Stimulated activated CD8-positive, alpha-beta memory T cell treated with anti-CD3 and anti-CD28 coated beads, Interleukin-4, amount 100 ng/mL, for 4 hours (primary cell): ENCODE data around the gene DNAL4.

ENCODE experiments used
- DNase-seq, 2 donors: peaks; one replicate each; pipeline ENCODE4 v3.0.0-alpha.2; 2020; ENCODE audit warnings: low read depth in 2 of 2, low spot score in 1 of 2

Gene DNAL4, protein sequence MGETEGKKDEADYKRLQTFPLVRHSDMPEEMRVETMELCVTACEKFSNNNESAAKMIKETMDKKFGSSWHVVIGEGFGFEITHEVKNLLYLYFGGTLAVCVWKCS

DNA sequence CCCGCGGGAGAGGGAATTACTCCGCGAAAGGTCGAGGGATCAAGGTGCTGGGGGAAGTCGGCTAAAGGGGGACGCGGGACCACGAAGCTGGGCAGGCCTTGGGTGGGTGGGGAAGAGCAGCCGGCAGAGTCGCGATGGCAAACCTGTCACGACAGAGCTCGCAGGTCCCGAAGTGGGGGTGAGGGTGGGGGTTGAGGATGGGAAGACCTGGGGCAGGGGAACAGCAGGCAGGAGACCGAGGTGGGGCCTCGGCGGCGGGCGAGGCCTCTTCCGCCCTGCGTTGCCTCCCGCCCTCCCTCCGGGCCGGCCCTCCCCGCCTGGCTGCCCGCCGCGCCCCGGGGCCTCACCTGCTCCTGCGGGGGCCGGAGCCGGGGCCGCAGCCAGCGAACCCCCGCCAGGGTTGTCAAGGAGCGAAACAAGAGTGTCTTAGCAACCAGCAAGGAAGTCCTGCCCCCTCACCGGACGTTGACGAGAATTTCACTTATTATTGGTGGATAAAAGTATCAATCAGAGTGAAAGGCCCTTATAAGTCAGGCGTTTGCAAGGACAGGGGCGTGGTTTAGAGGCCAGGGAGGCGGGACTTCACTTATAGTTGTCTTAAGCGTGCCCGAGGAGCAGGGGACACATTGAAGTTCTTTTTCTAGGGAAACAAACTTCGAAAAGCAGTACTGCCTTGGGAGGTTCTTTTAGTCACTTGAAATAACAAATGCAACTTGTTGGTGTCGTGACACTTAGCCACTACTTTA lies at the start of gene DNAL4:
DNAL4 (minus strand) TSS at position 423 of the 746 bp plus-strand sequence. CDS start 11,412 bp downstream, outside the sequence.
- peak; percentile 84 to 90 for DNase-seq

DNA sequence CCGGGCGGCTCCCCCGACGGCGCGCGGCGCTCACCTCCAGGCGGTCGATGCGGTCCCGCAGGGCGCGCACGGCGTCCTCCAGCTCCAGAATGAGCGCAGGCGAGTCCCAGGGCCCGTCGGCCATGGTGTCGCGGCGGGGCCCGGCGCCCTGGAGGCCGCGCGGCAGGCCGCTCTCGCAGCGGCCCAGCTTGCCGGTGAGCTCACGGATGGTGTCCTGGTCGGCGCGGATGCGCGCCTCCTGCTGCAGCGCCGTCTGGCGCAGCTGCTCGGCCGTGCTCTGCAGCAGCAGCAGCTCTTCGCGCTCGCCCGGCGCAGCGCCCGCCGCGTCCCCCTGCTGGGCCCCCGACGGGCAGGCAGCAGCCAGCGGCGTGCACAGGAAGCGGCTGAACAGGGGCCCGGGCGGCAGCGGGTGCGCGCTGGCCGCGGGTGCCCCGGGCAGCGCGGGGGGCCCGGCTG lies 49.3 kb upstream of the DNAL4 start:
- no peak for DNase-seq

DNA sequence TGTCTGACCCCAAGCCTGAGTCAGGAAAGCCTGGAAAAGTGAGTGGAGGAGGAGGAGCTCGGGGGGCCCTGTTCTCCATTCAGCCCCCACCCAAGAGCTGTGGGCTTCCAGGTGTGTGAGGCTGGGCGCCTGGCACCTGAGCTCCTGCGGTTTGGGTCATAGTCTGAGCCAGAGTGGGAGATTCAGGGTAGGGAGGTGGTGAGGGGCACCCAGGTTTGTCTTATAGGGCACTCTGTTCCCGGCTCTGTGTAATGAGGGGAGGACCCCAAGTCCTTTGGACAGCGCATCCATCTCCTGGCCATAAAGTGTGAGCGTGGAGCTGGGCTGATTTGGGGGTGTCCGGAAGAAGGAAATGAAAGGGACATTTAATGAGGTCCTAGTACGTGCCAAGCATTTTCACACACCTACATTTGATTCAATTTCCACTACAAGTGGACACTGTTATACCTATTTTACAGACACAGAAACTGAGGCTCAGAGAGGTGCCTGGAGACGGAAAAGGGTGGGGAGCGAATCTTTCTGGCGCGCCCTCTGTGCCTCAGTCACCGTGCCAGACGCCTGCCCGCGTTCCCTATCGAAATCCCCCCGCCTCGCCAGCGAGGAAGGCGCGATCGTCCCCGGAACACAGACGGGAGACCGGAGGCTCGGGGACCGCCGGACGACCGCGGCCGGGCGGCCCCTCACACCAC lies 48.7 kb upstream of the DNAL4 start:
- no peak for DNase-seq

DNA sequence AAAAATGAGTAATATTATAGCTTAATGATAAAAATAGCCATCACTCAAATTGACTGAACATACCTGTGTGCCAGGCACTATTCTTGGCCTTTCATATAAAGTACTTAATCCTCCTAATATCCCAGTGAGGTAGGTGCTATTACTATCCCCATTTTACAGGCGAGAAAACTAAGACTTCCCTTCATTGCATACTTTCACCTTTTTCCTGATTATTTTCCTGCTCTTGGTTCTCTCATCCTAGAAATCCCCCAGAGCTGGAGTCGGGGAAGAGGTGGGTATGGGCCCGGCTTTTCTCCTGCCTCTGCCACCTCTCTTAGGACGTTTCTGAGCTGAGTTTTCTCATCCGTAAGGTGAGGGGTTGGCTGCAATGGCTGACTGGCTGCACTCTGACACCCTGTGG lies 47.7 kb upstream of the DNAL4 start:
- DNase-seq: no peak

DNA sequence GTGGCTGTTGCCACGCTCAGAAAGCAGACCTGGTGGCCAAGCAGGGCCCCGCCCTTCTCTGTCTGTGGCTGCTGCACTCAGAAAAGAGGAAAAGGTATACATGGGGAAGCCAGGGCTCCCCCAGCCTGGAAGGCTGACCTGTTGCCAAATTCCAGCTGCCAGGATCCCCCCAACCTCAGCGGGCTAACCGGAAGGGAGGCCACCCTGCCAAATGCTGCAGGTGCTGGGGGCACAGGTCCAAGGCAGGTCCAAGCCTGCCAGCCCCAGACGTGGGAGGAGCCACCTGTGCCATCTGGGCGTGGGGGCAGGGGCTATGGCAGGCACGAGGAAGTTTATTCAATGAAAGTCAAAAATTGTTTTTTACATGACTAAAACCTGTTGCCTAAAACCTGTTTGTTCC lies 47.3 kb upstream of the DNAL4 start:
- no peak for DNase-seq

DNA sequence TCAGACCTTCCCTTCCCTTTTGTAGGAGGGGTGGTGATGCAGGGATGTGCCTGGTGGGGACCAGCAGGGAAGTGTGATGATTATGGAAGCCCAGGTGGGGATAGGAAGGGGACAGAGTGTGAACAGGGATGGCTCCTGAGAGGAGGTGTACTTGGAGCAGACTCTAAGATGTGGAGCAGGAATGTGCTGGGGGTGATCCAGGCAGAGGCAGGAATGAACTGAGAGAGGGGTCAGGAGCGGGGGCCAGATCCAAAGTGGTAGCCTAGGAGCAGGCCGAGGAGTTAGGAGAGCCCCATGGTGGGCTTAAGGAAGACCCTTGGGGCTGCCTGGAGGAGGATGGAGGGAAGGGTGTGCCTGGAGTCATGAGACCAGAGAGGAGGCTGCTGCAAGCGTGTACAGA lies 46.2 kb upstream of the DNAL4 start:
- no peak for DNase-seq

DNA sequence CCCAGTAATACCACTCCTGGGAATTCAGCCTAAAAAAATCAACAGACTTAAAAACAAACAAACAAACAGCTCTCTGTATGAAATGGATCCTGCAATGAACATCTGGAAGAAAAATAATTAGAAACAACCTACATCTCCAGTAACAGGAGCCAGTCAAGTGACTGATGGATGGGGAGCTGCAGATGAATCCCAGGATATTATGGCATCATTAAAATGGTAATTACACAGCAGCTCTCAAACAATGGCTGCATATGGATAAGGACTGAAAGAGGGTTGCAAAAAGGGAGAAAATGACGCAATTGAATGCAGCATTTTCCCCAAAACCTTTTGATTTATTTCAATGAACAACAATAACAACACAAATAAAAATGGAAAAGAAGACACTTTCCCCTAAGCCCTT lies 45.7 kb upstream of the DNAL4 start:
- DNase-seq: no peak

DNA sequence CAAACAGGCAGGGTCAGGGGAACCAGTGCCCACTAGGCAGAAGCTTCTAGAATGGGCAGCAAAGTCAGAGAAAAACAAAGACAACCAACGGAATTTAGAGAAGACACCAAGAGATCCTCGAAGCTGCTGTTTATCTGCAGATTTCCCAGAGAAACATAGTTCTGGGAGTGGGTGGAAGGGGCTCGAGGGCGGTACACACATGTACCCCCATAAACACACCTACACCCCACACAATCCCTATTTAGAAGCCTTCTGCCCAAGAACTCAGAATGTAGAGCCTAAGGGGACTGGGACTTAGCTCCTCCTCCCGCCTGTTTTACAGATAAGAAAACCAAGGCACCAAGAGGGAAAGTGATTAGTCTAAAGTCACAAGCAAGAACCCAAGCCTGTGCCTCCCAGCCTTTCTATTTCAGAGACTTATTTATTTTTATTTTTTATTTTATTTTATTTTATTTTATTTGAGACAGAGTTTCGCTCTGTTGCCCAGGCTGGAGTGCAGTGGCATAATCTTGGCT lies 43.5 kb upstream of the DNAL4 start:
- no peak for DNase-seq

DNA sequence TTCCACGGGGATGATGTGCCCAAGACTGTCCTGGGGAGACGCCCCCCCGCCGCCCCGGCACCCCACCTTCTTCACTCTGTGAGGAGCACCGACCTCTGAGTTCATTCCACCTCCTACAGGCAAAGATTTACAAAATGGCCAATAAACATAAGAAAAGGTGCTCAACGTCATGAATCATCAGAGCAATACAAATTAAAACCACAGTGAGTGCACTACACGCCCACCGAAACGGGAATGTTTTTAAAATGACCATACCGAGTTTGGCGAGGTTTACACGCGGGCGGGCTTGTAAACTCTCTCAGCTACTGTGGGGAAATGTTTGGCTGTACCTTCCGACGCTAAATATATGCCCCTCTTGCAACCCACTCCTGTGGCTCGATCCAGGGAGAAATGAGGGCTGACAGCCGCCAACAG lies 42.0 kb upstream of the DNAL4 start:
- no peak for DNase-seq

DNA sequence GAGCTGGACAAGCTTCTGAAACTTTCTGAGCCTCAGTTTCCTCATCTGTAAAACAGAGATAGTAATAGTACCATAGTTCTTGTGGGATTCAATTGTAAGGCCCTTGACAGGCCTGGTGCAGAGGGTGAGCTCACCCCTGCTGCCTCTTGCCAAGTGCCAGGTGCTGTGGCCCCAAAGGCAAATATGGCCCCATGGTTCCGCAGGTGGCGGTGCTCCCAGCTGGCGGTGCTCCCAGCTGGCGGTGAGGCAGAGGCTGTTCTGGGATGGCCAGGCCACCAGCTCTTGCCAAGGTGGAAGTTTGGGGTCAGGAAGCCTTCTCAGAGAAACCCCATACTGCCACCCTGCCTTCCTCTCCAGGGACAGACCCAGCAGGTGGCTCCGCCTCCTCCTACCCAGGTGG lies 41.0 kb upstream of the DNAL4 start:
- no peak for DNase-seq

DNA sequence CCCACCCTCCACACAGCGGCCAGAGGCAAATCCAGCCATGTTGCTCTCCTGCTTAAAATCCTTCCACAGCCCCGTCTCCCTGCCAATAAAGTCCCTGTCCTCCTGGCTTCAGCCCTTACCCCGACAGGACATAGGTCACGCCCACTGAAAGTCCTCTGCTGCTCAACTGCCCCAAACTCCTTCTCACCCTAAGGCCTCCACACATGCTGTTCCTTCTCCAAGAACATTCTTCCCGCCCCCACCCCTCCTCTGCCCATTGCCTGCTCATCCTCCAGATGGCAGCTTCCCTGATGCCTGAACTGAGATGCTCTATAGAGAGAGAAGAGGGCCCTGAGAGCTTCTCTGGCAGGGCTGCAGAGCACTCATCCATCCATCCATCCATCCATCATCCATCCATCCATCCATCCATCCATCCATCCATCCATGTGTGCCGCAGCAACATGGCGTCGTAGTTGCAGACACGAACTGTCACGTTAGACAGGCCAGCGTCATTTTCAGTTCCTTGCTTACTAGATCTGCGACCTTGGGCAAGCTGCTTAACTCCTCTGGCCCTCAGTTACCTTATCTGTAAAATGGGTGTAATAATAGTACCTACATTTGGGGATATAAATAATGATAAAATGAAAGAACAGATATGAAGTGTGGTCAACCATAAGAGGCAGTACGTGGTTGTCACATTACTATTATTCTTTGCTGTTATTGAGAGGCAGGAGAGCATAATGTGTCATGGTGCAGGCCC lies 40.4 kb upstream of the DNAL4 start:
- DNase-seq: no peak

DNA sequence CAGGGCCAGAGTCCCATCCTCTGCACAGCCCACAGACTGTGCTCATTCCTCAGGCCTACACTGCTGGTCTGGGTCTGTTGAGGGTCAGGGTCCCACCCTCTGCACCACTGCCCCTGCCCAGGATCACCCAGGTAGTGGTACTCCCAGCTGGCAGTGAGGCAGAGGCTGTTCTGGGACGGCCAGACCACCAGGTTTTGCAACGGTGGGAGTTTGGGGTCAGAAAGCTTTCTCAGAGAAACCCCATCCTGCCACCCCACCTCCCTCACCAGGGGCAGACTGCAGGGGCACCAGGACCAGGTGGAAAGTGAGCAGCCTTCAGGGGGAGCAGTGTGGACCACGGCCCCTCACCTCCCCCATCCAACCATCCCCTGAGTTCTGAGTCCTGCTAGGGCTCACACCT lies 39.1 kb upstream of the DNAL4 start:
- no peak for DNase-seq

DNA sequence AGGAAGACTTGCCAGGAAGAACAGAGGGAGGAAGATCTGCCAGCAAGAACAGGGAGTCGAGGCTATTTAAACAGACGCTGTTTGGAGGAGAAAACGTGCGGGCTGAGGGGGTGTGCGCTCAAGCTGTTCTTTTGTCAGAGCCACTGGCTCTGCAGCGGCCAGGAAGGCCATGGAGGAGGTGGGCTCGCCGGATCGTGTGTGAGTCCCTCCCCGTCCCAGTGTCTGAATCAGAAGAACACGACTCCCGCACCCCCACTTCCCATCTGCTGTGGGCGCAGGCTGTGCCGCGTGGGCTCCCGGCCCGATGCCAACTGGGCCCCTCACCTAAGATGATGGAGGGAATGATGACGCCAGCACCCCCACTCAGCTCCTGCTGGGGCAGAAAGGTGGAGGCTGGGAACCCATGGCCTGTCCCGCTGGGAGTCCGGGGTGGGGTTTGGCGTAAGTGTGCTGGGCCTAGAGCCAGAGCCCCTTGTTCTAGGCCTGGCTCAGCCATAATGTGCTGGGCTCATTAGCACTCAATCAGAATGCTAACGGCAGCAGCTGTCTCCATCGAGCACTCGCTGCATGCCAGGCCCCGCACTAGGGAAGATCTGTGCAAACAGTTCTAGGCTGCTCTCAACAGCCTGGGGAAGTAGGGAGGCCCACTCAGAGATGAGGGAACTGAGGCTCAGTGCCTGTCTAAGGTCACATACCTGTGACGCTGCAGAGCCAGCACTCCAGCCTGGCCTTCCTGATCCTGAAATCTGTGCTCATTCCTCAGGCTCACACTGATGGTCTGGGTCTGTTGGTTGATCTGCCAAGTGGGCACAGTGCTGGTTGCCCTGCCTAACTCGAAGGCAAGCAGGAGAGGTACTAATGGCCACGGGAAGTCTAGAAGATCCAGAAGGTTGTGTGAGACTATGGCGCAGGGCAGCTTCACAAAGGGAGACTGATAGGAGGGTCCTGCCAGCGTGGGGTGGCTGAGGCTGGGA lies 38.3 kb upstream of the DNAL4 start:
- DNase-seq: no peak

DNA sequence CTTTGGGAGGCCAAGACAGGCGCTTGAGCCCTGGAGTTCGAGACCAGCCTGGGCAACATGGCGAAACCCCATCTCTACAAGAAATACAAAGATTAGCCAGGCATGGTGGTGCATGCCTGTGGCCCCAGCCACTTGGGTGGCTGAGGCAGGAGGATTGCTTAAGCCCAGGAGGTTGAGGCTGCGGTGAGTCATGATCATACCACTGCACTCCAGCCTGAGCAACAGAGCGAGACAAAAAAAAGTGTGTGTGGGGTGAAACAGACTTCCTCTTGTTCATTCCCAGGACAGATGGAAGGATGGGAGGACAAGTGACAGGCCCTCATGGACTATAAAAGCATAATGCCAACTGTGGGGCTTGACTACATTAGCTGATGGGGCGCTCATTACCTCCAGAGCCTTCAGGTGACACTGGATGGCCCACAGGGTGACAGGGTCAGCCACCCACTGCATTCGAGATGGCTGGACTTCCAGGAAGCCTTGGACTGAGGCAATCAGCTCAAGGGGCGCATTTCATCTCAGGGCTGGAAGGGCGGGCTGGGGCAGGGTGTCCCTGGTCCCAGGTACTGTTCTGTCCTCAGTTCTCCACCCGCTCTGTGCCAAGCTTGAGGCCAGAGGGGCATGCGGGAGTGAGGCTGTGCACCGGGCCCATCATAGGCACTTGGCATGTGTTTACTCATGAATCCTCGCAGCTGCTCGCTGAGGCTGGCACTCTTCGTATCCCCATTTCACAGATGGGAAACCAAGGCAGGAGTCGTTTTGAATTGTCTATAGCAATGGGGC lies 37.4 kb upstream of the DNAL4 start:
- no peak for DNase-seq

DNA sequence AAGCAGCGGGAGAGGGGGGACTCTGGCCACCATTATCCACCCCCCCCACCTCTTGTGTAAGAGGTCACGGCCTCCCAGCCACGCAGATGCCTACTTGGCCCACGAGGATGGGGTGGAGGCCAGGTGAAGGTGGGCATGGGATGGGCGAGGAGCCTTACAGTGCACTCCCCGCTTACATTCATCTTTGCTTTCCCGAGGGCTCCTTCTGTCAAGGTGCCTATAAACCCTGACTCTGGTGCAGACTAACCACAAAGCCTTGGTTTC lies 36.8 kb upstream of the DNAL4 start:
- no peak for DNase-seq

DNA sequence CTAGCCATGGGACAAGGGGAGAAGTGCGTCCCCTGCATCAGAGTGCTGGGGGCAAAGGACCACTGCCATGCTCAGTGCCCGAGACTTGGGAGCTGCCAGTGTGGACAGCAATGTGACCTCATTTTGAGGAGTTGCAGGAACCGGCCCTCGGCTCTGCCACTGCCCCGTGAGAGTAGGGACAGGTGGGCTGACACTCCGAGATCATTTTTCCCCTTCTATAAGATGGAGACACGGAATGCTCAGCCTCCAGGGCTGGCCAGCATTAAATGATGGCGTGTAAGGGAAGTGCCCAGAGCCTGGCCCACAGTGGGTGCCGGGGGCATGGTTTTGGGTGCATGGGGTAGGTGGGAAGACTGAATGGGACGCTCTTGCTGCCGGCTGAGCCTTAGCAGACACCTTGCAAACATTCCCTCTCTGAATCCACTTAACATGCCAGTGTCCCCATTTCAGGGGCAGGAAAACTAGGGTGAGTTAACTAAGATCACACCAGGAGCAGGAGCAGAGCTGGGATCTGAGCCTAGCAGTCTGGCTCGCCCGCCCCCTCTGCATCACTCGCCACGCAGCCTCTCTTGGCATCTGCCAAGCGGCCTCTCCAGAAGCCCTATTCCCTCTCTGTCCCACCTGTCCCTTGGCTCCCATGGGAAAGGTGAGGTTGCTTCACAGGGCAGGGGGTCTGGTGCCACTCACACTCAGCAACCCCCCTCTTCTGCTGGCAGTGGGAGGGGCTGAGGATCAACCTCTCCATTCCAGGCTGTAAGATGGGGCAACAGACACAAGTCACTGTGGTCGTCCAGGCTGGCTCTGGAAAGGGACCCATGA lies 36.3 kb upstream of the DNAL4 start:
- no peak for DNase-seq

DNA sequence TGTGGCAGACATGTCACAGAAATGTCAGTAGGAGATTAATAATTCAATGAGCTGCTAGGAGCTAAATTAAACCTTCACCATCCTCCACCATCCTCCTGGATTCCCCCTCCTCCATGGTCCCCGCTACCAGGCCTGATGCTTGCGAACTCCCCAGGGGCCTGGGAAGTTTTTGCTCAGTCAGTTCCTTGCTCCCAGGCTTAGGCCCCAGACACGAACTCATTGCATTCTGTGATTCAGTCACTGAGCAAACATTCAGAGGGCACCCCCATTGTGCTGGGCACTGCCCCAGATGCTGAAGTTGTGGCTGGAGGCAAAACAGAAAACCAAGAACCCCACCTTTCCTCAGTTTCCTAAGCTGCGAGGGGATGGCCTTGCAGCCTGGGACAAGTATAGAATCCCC lies 35.5 kb upstream of the DNAL4 start:
- DNase-seq: no peak

DNA sequence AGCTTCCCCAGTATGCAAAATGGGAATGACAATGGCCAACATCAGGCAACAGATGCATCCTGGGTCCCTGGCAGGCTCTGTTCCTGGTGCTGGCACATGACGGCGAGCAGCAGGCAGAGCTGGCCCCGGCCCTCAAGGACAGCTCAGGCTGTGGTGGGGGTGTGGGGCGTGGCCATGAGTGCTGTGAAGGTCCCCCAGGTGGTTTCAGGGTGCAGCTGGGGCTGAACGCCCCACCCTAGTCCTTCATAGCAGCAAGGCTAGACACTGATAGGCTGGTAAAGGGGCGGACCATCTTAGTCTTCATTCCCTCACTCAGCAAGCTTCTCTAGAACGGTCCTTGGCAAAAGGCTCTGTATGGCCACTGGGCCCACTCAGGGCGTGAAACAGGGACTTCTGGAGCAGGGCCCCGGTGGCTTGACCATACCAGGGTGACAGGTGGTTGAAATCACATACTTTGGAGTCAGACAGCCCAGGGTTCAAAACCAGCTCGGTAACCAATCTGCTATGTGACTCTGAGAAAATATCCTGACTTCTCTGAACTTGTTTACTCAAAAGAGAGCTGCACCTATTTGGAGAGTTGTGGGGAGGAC lies 34.8 kb upstream of the DNAL4 start:
- no peak for DNase-seq

DNA sequence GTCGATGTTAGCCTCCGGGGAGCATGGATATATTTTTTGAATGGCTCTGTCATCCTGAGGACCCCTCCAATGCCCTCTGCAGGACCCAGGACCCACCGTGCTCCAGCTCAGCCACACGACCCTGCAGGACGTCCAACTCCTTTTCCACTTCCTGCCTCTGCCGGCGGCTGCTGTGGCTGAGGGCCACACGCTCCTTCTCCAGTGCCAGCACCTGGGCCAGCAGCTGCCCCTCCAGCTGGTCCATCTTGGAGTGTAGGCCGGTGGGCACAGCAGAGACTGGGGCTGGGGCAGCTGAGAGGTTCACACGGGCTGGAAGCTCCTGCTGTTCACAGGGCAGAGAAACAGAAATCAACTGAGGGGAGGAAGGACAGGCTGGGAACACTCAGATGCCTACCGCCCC lies 34.2 kb upstream of the DNAL4 start:
- DNase-seq: no peak
